ENCODE data around the gene FBXO48. TPM values are rescaled to one million over a fixed set of nuclear protein-coding genes. Genes with fewer than 3 reads are reported as not detected.

Gene FBXO48
- total and polyA plus RNA-seq, 2 of the 8 experiments (the other 6 are each of a cell fraction or from before 2014, with no cell fraction given): 1.1 to 1.5 TPM

- Histone ChIP-seq H3K23me2 (ENCODE audit: low read depth, low read length) (no peaks in the 10 kb centered on the region), H3K27me3 (replicated peaks in 1 of 4; ENCODE audit: control insufficient read depth in 3 of 4, extremely low read depth in 1 of 4, insufficient read depth in 3 of 4, low read length in 3 of 4) (no peaks in the 10 kb centered on the region), H2BK5ac (ENCODE audit: low read depth, low read length) (no peak overlapping the region), H3K9ac (replicated peaks in 1 of 4; ENCODE audit: extremely low read depth in 1 of 4, low read depth in 3 of 4, low read length in 3 of 4) (no peak overlapping the region), H3K4me3 (ENCODE audit: extremely low read depth in 1 of 4, insufficient read depth in 2 of 4, low read depth in 3 of 4, low read length in 4 of 4) (no peak overlapping the region), H4K20me1 (replicated peaks in 1 of 2; ENCODE audit: control insufficient read depth in 1 of 2, insufficient read depth in 2 of 2, low read length in 2 of 2) (no peaks in the 10 kb centered on the region), H3K23ac (ENCODE audit: insufficient read length) (no peak overlapping the region), H3K4me2 (ENCODE audit: insufficient read depth in 1 of 2, low read depth in 2 of 2, low read length in 2 of 2) (no peak overlapping the region), H2BK120ac (replicated peaks; ENCODE audit: low read depth, low read length) (no peak overlapping the region), H3K79me1 (ENCODE audit: low read depth, low read length) (no peaks in the 10 kb centered on the region), H3K56ac (replicated peaks; ENCODE audit: insufficient read length, low read depth, low read length) (no peak overlapping the region), H3K27ac (ENCODE audit: low read depth, low read length) (no peak overlapping the region), H2AK5ac (ENCODE audit: low read depth, low read length) (no peak overlapping the region), H3K36me3 (ENCODE audit: control insufficient read depth in 2 of 4, insufficient read depth in 4 of 4, low read length in 3 of 4) (no peaks in the 10 kb centered on the region), H3K9me3 (ENCODE audit: insufficient read depth in 2 of 2, low read depth in 1 of 2, low read length in 1 of 2) (peaks cover 0 to 1% of the 10 kb centered on the region in 2 experiments; a peak in 1 of 4 replicates), H2BK15ac (ENCODE audit: low read length) (no peak overlapping the region), H2BK12ac (ENCODE audit: low read depth, low read length) (no peak overlapping the region), H4K8ac (ENCODE audit: extremely low read depth, insufficient read depth, low read length) (no peak overlapping the region), H3K14ac (ENCODE audit: insufficient read length) (no peak overlapping the region), H4K5ac (ENCODE audit: insufficient read length, low read depth, low read length) (no peak overlapping the region), H3K79me2 (ENCODE audit: control insufficient read depth in 1 of 2, insufficient read depth in 2 of 2, low read length in 2 of 2) (no peaks in the 10 kb centered on the region), H2AFZ (ENCODE audit: low read length) (no peak overlapping the region), H3K18ac (ENCODE audit: extremely low read depth, low read length) (no peak overlapping the region), H2BK20ac (ENCODE audit: low read length) (no peak overlapping the region), H4K91ac (replicated peaks; ENCODE audit: insufficient read length, low read length) (no peak overlapping the region), H3K4me1 (replicated peaks in 1 of 4; ENCODE audit: control insufficient read depth in 3 of 4, insufficient read depth in 4 of 4, low read length in 3 of 4) (no peaks in the 10 kb centered on the region), H3K4ac (replicated peaks; ENCODE audit: insufficient read length, low read depth, low read length) (no peak overlapping the region)
- POLR2A ChIA-PET (ENCODE audit: partially characterized antibody): no interaction called here
- WGBS, 2 experiments (ENCODE audit: extremely low coverage in 1 of 2, insufficient coverage in 1 of 2, insufficient read length in 1 of 2, insufficient replicate concordance in 2 of 2, low coverage in 1 of 2, low lambda C conversion rate in 2 of 2, missing lambda C conversion rate in 1 of 2): 88% methylated on average over 4 of the region's 4 CpGs; no CpG with 5 or more reads in 1 of the 2 experiments
- DNase-seq (ENCODE audit: low read depth in 1 of 2, low spot score in 2 of 2) (no peak), FAIRE-seq (no peak)
- TF ChIP-seq RBBP5 (IDR thresholded peaks at IDR 0.05; ENCODE audit: borderline replicate concordance, low read depth, low read length) (no peak), KDM1A (IDR thresholded peaks at IDR 0.05; ENCODE audit: borderline replicate concordance, low read length) (no peak), JUN (IDR thresholded peaks at IDR 0.05; ENCODE audit: low read depth, low read length) (no peak), POLR2AphosphoS5 (IDR thresholded peaks at IDR 0.05; ENCODE audit: low read depth, low read length) (no peak), RNF2 (IDR thresholded peaks at IDR 0.05; ENCODE audit: borderline replicate concordance, low read depth, low read length, missing control alignments, poor library complexity, severe bottlenecking) (no peak), SIRT6 (IDR thresholded peaks at IDR 0.05; ENCODE audit: low read length) (no peak), BACH1 (IDR thresholded peaks at IDR 0.05; ENCODE audit: low read length) (no peak), CHD1 (IDR thresholded peaks at IDR 0.05; ENCODE audit: low read depth, low read length) (no peak), ATF3 (IDR thresholded peaks at IDR 0.05; ENCODE audit: insufficient read depth, low read depth, low read length) (no peak), EGR1 (IDR thresholded peaks at IDR 0.05; ENCODE audit: borderline replicate concordance, low read depth, low read length) (no peak)
- CTCF ChIA-PET (ENCODE audit: partially characterized antibody): interaction anchor here (4.2 kb wide), 1 partner anchor 13 kb away, joined by 16 read pairs; no protein-coding TSS in a partner anchor
Observed at GRCh38 chr2:68428126-68428525, 39.0 kb downstream of the FBXO48 start.
